ENCODE results near the gene ARMH4.

Gene ARMH4

GRCh38 chr14:57981817-57982560 lies 170.0 kb downstream of the ARMH4 start:
- no peak overlapping the region for H4K91ac ChIP-seq (ENCODE audit: low read depth, low read length)
- H2AK5ac ChIP-seq (ENCODE audit: low read length) = no peak overlapping the region
- H3K27me3 ChIP-seq (ENCODE audit: insufficient read depth, low read length) = no peaks in the 10 kb centered on the region
- no peak overlapping the region for H3K18ac ChIP-seq (ENCODE audit: low read length)
- no peak overlapping the region for H3K27ac ChIP-seq (ENCODE audit: low read depth, low read length)
- no peaks in the 10 kb centered on the region for H3K36me3 ChIP-seq (ENCODE audit: control insufficient read depth in 1 of 2, insufficient read depth in 2 of 2, low read length in 2 of 2)
- H3K9me3 ChIP-seq (ENCODE audit: insufficient read depth, low read depth, low read length) = no peaks in the 10 kb centered on the region
- H2BK12ac ChIP-seq (ENCODE audit: low read length) = no peak overlapping the region
- no peak overlapping the region for H2AFZ ChIP-seq (ENCODE audit: insufficient read depth, low read length, poor library complexity)
- H2BK5ac ChIP-seq (ENCODE audit: low read depth, low read length, poor library complexity) = no peak overlapping the region
- no peak overlapping the region for H3K23ac ChIP-seq (ENCODE audit: low read length)
- H3K4me2 ChIP-seq (ENCODE audit: low read length) = no peak overlapping the region
- no peak overlapping the region for H4K12ac ChIP-seq (ENCODE audit: low read depth, low read length)
- H3K4me3 ChIP-seq (ENCODE audit: low read depth, low read length) = no peak overlapping the region
- H3K14ac ChIP-seq (ENCODE audit: low read length) = no peak overlapping the region
- WGBS (ENCODE audit: extremely low coverage, insufficient coverage, insufficient read length) = no CpG with 5 or more reads among the region's 12 CpGs
- peak overlapping the region; percentile 27 for H3K9ac ChIP-seq (ENCODE audit: low read length)
- no peak overlapping the region for H3K4ac ChIP-seq (ENCODE audit: low read depth, low read length)
- DNase-seq = no peak
- H3K79me2 ChIP-seq (ENCODE audit: control insufficient read depth, insufficient read depth, low read length, poor library complexity) = no peaks in the 10 kb centered on the region
- H2BK120ac ChIP-seq (ENCODE audit: insufficient read depth, low read length, poor library complexity) = no peak overlapping the region
- H3K4me1 ChIP-seq (ENCODE audit: control insufficient read depth in 1 of 2, insufficient read depth in 2 of 2, low read length in 2 of 2) = no peaks in the 10 kb centered on the region
- no peaks in the 10 kb centered on the region for H3K79me1 ChIP-seq (ENCODE audit: low read length)
- H4K8ac ChIP-seq (ENCODE audit: low read depth, low read length) = no peak overlapping the region

DNA sequence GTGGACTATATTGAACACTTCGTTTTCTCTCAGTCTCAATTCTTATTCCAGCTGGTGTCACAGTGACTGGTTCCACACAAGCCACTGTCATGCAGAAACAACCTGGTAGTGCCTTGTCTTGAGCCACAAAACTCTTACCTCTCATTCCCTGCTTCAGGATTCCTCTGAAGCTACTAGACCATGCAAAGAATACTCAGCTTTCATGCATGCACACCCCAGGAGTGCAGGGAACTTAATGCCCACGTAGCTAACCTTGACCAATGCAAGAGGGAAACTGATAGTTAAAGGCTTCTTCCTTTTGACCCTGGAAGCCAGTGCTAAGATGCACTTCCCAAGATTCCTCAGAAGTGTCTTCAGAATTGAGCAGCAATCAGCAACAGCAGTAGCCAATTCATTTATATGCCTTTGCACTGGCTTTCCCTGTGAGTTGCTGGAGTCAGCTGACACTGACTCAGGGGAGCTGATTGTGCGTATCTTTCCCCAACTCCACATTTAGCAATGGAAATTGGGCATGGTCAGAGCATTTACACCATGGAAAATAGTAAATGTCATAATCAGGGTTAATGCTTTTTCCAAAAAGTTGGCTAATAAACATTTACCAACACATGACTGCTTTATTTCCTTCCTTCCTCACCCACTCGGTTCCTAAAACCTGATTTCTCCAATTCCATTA lies 172.5 kb downstream of the ARMH4 start:
- no peaks in the 10 kb centered on the region for H3K4me1 ChIP-seq (ENCODE audit: control insufficient read depth in 1 of 2, insufficient read depth in 2 of 2, low read length in 2 of 2)
- DNase-seq = no peak
- H3K36me3 ChIP-seq (ENCODE audit: control insufficient read depth in 1 of 2, insufficient read depth in 2 of 2, low read length in 2 of 2) = no peaks in the 10 kb centered on the region
- H3K4me3 ChIP-seq (ENCODE audit: low read depth, low read length) = no peak overlapping the region
- H3K4me2 ChIP-seq (ENCODE audit: low read length) = no peak overlapping the region
- no peak overlapping the region for H4K8ac ChIP-seq (ENCODE audit: low read depth, low read length)
- H3K79me2 ChIP-seq (ENCODE audit: control insufficient read depth, insufficient read depth, low read length, poor library complexity) = no peaks in the 10 kb centered on the region
- no peak overlapping the region for H2BK120ac ChIP-seq (ENCODE audit: insufficient read depth, low read length, poor library complexity)
- H3K14ac ChIP-seq (ENCODE audit: low read length) = no peak overlapping the region
- no peak overlapping the region for H2BK12ac ChIP-seq (ENCODE audit: low read length)
- WGBS (ENCODE audit: extremely low coverage, insufficient coverage, insufficient read length) = no CpG with 5 or more reads among the region's 4 CpGs
- no peaks in the 10 kb centered on the region for H3K9me3 ChIP-seq (ENCODE audit: insufficient read depth, low read depth, low read length)
- no peak overlapping the region for H4K91ac ChIP-seq (ENCODE audit: low read depth, low read length)
- H2AK5ac ChIP-seq (ENCODE audit: low read length) = no peak overlapping the region
- no peak overlapping the region for H3K4ac ChIP-seq (ENCODE audit: low read depth, low read length)
- no peak overlapping the region for H3K18ac ChIP-seq (ENCODE audit: low read length)
- H2BK5ac ChIP-seq (ENCODE audit: low read depth, low read length, poor library complexity) = no peak overlapping the region
- no peak overlapping the region for H3K23ac ChIP-seq (ENCODE audit: low read length)
- H2AFZ ChIP-seq (ENCODE audit: insufficient read depth, low read length, poor library complexity) = no peak overlapping the region
- H3K9ac ChIP-seq (ENCODE audit: low read length) = no peak overlapping the region
- no peaks in the 10 kb centered on the region for H3K27me3 ChIP-seq (ENCODE audit: insufficient read depth, low read length)
- no peak overlapping the region for H4K12ac ChIP-seq (ENCODE audit: low read depth, low read length)
- H3K27ac ChIP-seq (ENCODE audit: low read depth, low read length) = no peak overlapping the region
- H3K79me1 ChIP-seq (ENCODE audit: low read length) = no peaks in the 10 kb centered on the region

DNA sequence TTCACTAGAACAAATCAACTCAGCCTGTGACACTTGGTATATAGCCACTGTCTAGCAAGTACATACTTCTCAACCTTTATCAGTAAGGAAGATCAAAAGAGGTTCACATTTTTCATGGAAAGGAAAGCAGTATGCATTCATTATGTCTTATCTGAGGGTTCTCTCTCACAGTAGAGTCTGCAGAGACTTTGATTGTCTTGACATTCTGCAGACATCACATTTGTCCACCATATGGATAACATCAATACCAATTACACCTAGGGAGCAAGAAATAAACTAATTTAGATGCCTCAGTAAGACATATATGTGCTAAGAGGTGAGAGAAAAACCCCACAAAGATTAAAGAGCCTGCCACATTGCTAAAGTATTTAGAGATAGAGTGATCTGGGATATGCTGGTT lies 175.3 kb downstream of the ARMH4 start:
- H3K18ac ChIP-seq (ENCODE audit: low read length) = no peak overlapping the region
- H3K9me3 ChIP-seq (ENCODE audit: insufficient read depth, low read depth, low read length) = no peaks in the 10 kb centered on the region
- DNase-seq = no peak
- no peaks in the 10 kb centered on the region for H3K79me2 ChIP-seq (ENCODE audit: control insufficient read depth, insufficient read depth, low read length, poor library complexity)
- H2BK12ac ChIP-seq (ENCODE audit: low read length) = no peak overlapping the region
- no peak overlapping the region for H3K4ac ChIP-seq (ENCODE audit: low read depth, low read length)
- H2AFZ ChIP-seq (ENCODE audit: insufficient read depth, low read length, poor library complexity) = no peak overlapping the region
- no peak overlapping the region for H3K9ac ChIP-seq (ENCODE audit: low read length)
- no peaks in the 10 kb centered on the region for H3K27me3 ChIP-seq (ENCODE audit: insufficient read depth, low read length)
- H3K4me2 ChIP-seq (ENCODE audit: low read length) = no peak overlapping the region
- H4K12ac ChIP-seq (ENCODE audit: low read depth, low read length) = no peak overlapping the region
- H3K4me3 ChIP-seq (ENCODE audit: low read depth, low read length) = no peak overlapping the region
- H2BK120ac ChIP-seq (ENCODE audit: insufficient read depth, low read length, poor library complexity) = no peak overlapping the region
- no peak overlapping the region for H2AK5ac ChIP-seq (ENCODE audit: low read length)
- H4K91ac ChIP-seq (ENCODE audit: low read depth, low read length) = no peak overlapping the region
- H2BK5ac ChIP-seq (ENCODE audit: low read depth, low read length, poor library complexity) = no peak overlapping the region
- H3K79me1 ChIP-seq (ENCODE audit: low read length) = no peaks in the 10 kb centered on the region
- no peak overlapping the region for H4K8ac ChIP-seq (ENCODE audit: low read depth, low read length)
- no peaks in the 10 kb centered on the region for H3K36me3 ChIP-seq (ENCODE audit: control insufficient read depth in 1 of 2, insufficient read depth in 2 of 2, low read length in 2 of 2)
- no peak overlapping the region for H3K27ac ChIP-seq (ENCODE audit: low read depth, low read length)
- no peaks in the 10 kb centered on the region for H3K4me1 ChIP-seq (ENCODE audit: control insufficient read depth in 1 of 2, insufficient read depth in 2 of 2, low read length in 2 of 2)
- no peak overlapping the region for H3K14ac ChIP-seq (ENCODE audit: low read length)
- H3K23ac ChIP-seq (ENCODE audit: low read length) = no peak overlapping the region

DNA sequence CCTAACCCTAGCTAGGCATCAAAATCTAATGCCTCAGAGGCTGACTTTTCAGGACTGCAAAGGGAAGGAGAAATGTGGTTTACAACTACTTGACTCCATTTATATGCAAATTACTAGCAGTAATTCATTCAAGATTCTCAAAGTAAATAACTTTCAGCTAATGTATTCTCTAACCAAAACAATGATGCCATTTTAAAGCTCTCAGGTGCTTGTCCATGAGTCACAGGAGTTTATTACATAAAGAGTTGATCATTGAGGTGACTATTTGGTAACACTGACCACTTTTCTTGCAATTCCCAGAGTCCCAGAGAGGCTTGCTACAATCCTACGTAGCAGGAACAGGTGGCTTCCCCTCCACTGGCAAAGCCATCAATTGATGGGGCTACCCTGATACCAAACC lies 177.1 kb downstream of the ARMH4 start:
- no CpG with 5 or more reads among the region's 1 CpG for WGBS (ENCODE audit: extremely low coverage, insufficient coverage, insufficient read length)
- Histone ChIP-seq H3K27ac (ENCODE audit: low read depth, low read length) (no peak overlapping the region), H4K91ac (ENCODE audit: low read depth, low read length) (no peak overlapping the region), H3K36me3 (ENCODE audit: control insufficient read depth in 1 of 2, insufficient read depth in 2 of 2, low read length in 2 of 2) (no peaks in the 10 kb centered on the region), H3K18ac (ENCODE audit: low read length) (no peak overlapping the region), H2BK120ac (ENCODE audit: insufficient read depth, low read length, poor library complexity) (no peak overlapping the region), H3K4me2 (ENCODE audit: low read length) (no peak overlapping the region), H3K27me3 (ENCODE audit: insufficient read depth, low read length) (no peaks in the 10 kb centered on the region), H4K8ac (ENCODE audit: low read depth, low read length) (no peak overlapping the region), H3K4me3 (ENCODE audit: low read depth, low read length) (no peak overlapping the region), H2AFZ (ENCODE audit: insufficient read depth, low read length, poor library complexity) (no peak overlapping the region), H3K9me3 (ENCODE audit: insufficient read depth, low read depth, low read length) (no peaks in the 10 kb centered on the region), H3K23ac (ENCODE audit: low read length) (no peak overlapping the region), H4K12ac (ENCODE audit: low read depth, low read length) (no peak overlapping the region), H2BK5ac (ENCODE audit: low read depth, low read length, poor library complexity) (no peak overlapping the region), H3K79me1 (ENCODE audit: low read length) (no peaks in the 10 kb centered on the region), H3K79me2 (ENCODE audit: control insufficient read depth, insufficient read depth, low read length, poor library complexity) (no peaks in the 10 kb centered on the region), H3K4me1 (ENCODE audit: control insufficient read depth in 1 of 2, insufficient read depth in 2 of 2, low read length in 2 of 2) (no peaks in the 10 kb centered on the region), H2BK12ac (ENCODE audit: low read length) (no peak overlapping the region), H3K4ac (ENCODE audit: low read depth, low read length) (no peak overlapping the region), H3K14ac (ENCODE audit: low read length) (no peak overlapping the region), H3K9ac (ENCODE audit: low read length) (no peak overlapping the region), H2AK5ac (ENCODE audit: low read length) (no peak overlapping the region)
- DNase-seq = no peak
